Colon (tissue), 2 donors: ENCODE data around the gene PSMG4.

ENCODE experiments used
- FAIRE-seq: peaks from 2 replicates; lab custom pipeline; 2012; peaks lifted over from hg19 to GRCh38; lab: Jason Lieb, UNC
- donor health status: control.
- donor health status: control.

PSMG4 gene

DNA sequence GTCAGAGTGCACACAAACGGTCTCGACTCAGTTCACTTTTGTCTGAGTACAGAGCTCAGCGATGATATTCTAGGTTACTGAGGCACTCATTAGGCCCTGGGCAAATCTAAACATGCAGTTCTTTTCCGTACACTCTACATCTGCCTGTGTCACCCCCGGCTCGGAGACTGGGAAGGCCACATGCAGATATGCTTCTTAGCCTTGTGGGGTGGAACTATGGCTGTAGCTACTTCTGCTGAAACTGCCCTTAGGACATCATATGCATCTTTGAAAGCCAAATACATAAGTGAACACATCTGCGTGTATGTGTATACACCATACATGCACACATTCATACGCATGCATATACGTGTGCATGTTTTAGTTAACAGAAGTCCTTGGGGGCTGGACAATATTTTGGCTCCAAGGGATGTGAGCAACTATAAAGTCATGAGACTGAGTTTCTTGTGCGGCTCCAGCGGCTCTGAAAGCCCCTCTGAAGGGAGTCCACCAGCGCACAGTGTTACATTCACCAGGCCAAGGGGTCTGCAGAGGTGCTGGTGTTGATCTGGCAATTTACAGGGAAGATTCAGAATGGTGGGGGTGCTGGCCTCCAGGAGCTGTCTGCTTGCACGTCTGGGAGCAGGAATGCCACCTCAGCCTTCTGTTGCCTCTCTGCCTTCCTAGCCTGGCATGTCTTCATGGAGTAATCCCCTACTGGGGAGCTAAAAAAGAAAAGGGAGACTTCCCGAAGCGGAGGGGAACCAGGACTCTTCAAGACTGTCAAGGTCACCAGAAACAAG, 31.6 kb downstream of the PSMG4 start:
- no peak for FAIRE-seq

DNA sequence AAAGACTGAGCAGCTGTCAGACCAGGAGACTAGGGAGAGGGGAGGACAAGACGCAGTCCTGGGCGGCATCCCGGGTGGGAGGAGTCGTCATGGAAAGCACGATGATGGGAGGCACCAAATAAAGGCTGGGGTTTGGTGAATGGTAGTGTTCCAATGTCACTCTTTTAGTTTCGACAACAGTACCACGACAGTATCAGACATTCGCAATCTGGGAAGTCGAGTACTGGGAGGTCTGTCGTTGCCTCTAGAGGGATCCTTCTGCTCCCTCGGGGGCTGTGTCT, 32.1 kb downstream of the PSMG4 start:
- FAIRE-seq: no peak

DNA sequence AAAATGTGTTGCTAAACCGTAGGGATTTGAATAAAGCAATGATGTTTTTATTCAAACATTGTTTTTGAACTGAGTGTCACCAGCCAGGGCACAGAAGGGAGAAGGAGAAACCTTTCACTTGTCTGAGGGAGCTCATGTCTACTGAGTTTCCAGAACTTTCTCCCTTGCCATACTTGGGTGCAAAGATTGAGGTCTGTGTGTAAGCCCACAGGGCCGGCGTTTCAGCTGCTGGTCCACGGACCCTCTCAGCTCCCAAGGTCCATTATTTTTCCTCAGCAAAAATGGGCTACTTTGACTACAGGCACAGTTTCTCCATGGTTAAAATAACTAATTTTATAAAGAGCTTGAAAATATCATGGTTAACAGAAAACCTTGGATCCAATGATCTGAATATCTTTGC, 32.6 kb downstream of the PSMG4 start:
- no peak for FAIRE-seq

DNA sequence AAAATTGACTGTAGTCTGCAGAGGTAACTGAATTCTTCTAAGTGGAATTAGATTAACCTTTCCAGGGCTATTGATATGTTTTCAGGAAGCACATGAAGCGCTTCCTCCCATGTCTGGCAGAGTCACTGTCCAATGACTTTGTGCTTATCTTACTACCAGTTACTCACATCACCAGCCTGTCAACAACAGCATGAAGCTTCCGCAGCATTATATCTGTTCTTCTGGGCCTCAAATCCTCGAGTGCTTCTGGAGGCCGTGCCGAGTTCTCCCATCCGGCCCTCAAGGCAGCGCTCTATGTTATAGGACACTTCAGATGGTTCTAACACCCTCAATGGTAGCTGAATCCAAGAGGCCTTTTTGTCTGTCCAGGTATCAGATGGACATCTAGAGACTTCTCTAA, 33.2 kb downstream of the PSMG4 start:
- FAIRE-seq: no peak

DNA sequence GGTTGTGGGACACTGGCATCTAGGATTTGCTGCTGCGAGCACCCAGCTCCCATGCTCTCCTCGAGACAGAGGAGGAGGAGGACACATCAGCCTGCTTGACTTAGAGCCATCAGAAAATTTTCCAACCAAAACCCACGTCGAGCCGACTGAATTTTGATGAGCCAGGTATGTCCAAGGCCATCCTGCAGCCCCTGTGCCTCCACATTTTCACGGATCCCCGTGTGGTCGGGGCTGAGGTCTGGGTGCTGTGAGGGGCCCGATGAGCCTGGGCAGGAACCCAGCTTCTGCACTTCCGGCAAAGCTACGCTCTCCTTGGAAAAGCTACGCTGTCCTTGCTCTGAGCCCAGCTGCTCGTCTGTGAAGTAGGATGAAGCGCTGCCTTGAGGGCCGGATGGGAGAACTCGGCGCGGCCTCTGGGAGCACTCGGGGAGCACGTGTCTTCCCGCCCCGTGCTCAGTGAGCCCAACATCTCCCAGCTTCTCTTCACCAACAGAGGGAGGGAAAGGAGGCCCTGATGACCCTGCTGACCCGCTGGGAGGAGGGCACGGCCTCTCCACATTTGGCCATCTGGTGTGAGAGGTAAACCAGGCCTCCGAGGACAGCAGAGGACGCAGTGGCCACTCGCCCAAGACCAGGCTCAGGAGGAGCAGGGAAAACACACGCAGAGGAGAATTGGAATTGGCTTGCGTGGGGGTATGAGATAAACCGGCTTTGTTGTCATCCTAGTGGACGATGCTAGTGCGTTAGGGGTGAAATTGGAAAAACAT, 33.9 kb downstream of the PSMG4 start:
- no peak for FAIRE-seq

DNA sequence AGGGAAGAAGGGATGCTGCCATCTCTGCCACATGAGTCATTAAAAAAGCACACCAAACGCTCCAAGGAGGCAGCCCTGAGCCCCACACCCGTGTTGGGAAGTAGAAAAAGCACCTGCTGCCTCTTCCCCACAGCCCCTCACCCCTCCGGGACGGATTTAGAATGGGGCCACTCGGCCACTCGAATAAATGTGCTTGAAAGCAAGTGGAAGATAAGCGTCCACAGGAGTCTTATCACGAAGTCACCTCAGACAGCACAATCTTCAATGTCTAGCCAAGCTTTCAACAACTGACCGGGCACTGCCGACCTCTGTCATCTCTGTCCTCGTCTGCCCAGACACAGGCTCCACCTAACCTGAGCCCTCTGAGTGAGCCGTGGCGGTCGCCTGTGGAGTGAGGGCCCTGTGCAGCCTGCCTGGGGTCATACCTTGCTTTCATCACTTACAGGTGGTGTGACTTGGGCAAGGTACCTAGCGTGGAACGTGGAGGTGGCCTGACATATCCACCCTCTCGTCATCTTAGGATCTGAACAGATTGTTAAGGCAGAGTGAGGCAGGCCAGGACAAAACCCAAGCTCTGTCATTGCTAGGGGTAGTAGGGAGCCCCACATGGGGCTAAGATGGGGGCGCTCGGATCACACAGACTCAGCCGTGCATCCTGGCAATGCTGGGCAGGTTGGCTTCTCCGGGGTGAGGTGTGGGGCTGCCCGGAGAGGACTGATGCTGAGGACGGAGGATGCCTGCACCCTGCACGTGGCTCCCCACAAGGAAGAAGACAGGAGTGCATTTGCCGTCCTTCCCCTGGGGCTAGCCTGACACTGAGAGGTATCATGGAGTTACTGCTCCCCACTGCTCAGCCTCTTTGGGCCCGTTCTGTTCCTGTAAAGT, 34.8 kb downstream of the PSMG4 start:
- FAIRE-seq: no peak

DNA sequence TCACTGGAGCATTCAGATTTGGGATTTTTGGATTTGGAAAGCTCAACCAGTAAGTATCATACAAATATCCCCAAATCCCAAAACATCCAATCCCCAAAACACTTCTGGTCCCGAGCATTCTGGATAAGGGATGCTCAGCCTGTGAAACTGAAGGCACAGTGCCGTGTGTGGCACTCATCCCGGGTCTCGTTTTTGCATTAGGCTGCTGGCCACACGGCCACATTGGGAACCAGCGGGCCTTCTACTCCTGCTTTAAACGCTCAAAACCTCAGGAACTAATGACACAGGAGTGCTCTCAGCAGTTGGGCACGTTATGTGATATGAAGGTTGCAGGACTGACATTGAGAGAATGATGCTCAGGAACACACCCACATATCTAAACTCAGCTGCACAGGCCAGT, 35.6 kb downstream of the PSMG4 start:
- FAIRE-seq: no peak

DNA sequence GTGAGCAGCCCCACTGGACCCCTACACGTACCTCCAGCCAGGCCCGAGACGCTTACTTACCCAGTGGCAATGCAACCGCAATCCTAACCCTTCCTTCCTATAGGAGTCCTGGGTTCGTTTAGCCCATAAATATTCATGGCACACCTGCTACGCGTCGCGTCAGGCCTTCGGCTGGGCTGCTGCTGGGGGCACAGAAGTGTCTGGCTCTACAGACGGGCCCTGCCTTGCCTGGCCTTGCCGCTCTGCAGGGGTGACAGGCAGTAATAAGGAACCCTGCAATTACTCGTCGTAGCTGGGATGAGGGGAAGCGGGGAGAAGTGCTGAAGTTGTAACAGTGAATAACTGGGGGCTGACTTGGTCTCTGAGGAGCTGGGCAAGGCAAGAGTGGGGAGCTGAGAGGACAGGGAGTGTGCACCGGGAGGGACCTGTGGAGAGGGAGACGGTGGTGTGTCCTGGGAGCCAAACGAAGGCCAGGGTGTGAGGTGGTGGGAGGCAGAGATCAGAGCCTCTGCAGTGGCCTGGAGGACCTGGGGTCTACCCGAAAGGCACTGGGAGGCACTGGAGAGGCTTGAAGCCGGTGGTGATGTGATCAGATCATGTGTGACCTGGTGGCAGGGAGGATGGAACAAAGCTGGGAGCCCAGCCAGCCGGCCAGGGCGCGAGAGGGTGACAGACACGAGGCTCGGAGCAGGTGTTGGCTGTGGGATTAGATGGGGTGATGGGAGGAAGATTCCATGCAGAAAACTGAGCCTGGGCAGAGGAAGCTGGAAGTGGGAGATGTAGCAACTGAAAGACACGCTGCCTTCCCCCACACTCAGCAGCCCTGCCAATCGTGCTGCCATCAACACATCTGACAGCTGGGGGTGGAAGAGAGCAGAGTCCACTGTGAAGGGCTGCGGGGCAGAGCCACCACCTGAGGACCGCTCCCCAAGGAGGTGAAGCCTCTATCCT, 36.4 kb downstream of the PSMG4 start:
- no peak for FAIRE-seq

DNA sequence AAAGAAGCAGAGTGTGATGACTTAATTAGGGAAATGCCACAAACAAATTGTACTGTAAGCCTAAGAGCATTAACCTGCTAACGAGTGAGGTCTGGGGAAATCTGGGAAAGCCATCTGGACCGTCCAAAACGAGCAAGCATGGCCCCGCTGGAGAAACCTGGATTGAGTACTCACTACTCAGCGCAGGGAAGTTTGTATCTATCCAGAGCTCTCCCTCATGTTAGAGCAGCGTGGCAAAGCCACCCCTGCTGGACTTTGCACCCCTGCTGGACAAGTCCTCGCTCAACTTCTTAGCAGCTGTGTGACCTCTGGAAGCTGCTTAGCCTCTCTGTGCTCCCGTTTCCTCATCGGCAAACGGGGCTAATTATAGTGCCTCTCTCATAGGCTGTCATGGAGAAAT, 37.3 kb downstream of the PSMG4 start:
- FAIRE-seq: no peak

DNA sequence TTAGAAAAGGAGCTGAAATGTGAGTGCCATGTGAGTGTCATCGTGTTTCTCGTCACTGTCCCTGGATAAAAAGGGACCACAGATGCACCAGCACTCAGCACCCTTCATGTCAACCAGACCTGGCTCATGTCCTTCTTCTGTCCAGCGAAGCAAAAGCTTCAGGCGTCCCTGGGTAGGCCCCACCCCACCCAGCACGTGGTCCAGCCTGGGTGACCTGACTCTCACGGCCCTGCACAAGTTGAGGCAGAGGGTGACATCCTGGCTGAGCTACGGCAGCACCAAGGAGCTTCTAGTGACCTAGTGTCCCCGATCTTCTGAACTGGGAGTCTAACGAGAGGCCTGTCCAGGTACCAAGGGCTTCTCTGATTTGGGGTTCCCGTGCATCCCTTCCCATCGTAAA, 37.8 kb downstream of the PSMG4 start:
- no peak for FAIRE-seq

DNA sequence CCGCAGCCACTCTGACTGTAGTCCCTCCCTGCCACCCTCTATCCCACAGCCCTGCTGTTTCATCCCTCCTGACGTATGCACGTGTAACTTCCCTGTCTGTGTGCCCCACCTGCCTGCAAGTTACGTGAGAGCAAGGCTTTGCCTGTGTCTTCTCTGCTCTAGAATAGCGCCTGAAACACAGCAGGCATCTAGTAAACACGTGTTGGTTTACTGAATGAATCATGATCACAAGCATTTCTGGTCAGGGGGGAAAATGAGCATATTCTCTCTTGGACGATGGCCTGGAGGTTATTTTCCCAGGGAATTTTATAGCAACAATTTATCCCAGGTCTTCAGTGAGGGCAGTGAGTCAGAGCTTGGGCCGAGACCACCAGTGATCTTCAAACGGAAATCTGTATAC, 38.3 kb downstream of the PSMG4 start:
- no peak for FAIRE-seq

DNA sequence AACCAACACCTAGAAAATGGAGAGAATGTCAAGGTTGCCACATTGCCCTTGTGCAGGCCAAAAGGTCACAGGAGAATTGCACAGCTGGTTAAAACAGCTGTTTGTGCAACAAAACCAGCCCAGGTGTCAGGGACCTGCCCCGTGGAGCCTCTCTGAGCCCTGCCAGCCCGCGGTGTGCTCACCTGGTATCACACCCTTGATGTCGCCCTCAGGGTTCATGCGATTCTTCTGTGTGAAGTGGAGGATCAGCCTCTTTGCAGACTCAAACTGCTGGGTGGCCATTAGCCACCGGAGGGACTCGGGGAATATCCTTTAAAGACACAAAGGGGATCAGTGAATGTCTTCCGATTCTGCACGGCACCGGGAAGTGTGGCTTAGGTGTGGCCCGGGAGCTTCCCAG, 39.2 kb downstream of the PSMG4 start:
- no peak for FAIRE-seq

DNA sequence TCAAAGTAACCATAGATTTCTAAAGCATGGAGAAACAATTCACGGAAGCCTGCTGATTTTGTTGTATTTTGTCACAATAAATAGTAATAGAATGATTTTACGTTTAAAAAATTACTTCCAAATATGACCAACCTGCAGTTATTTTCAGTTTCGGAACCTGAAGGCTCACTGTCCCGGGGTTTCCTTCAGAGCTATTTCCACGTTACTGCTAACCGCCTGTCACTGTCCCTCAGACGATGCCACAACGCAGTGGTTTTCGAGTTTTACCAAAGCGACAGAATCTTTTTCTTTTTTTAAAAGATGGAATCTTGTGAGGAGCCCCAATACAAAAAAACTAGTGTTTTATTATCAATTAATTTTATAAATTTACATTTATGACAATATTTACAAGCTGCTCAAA, 40.5 kb downstream of the PSMG4 start:
- FAIRE-seq: no peak

DNA sequence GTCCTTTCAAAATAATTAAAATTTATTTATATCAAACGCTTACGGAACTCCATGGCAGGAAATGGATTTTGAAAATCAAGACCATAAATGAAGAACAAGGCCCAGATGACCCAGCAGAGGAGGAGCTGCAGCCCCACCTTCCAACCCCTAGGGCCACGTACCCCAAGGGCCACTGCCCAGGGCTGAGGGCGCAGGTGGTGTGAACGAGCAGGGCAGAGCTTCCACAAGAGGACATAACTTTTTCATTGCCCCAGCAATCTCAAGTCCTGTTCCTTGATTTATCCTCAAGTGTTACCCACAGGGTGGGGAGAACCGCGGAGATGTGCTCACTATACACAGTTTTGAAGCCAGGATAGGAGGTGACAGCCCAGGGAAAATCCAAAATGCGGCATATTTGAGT, 42.8 kb downstream of the PSMG4 start:
- FAIRE-seq: no peak

DNA sequence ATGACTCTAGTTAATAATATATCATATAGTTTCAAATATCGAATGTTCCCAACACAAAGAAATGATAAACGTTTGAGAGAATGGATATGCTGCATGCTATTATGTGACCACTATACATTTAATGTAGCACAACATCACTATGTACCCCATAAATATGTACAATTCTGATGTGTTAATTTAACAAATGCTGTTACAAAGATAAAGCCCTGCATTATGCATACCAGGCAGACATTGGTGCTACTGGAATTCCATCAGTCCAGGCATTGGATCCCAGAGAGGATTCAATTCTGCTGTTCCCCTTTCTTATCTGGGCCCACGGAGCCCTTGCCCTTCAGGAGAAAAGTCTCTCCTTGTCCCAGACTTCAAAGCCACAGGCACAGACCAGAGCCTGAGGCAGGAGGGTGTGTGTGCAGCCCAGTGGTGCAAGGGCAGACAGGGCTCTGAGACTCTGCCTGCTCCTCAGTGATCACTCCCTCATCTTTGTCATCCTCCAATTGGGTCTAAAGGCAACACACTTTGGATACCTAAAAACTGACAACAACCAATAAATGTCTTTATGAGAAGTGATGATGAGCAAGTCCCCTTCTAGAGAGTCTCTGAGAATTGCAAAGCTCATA, 45.2 kb downstream of the PSMG4 start:
- FAIRE-seq: no peak

DNA sequence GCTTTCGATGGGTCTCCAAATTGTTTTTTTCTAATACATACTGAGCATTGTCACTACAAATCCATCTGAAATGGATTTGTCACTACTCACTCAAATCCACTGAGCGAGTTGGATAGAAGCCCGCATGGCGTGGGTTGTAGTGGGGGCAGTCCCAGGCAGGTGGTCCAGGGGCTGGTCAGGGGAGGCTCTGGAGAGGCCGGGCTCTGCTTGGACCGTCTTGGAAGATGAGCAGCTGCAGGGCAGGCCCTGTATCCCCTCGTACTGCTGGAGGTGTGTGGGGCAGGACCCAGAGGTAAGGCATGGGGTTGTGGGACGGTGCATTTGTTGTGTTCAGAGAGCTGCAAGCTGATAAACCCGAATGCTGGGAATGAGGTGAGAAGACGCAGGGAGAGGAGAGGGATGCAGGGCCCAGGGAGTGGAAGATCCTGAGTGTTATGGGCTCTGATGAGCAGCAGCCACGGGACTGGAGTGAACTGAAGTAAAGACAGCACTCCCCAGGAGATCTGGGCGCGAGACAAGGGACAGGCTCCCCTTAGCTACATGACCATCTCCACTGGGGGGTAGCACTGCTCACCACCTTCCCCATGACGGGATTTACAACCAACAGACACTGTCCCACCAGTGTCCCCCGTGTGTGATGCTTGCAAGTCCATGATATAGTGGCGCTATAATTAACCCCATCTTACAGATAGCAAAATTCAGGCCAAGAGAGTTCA, 45.9 kb downstream of the PSMG4 start:
- FAIRE-seq: no peak

DNA sequence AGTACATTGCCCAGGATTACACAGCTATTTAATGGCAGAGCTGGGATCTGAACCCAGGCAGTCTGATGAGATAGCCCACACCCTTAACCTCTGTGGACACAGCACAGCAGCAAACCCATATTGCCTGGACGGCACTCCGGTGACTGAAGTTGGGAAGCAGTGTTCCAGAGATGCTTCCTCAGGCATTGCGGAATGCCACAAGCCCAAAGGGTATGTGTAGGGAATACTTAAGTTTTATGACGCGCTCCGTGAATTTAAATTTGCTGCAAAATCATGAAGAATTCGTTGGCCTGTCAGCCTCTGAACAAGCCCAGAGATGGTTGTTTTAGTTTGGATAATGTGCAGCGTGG, 46.4 kb downstream of the PSMG4 start:
- no peak for FAIRE-seq

DNA sequence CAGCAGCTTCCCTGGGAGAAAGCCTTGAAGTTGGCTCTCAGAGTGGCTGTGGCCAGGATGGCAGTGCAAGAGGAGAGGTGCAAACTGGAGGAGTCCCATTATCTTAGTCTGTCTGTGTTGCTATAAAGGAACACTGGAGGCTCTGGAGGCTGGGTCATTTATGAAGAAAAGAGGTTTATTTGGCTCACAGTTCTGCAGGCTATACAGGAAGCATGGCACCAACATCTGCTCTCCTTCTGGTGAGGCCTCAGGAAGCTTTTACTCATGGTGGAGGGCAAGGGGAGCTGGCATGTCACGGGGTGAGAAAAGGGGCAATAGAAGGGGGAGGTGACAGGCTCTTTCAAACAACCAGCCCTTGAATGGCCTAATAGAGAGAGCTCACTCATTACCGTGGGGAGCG, 47.1 kb downstream of the PSMG4 start:
- FAIRE-seq: no peak

DNA sequence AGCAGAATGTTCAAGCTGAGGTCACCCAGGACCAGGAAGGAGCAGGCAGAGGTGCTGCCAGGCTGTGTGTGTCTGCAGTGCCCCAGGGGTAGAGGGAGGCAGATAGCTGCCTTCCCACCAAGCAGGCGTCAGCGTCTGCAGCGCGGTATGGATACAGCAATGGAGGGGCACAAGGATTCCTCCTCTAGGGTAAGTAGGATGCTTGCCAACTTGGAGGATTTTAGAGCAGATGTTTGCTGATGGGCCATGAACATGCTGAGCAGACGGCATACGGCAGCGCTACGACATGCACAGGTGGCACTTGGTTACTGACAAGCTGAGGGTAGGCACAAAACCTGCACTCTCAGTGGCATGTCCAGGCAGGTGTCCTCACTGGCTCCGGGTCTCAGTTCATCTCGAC, 48.1 kb downstream of the PSMG4 start:
- FAIRE-seq: no peak

DNA sequence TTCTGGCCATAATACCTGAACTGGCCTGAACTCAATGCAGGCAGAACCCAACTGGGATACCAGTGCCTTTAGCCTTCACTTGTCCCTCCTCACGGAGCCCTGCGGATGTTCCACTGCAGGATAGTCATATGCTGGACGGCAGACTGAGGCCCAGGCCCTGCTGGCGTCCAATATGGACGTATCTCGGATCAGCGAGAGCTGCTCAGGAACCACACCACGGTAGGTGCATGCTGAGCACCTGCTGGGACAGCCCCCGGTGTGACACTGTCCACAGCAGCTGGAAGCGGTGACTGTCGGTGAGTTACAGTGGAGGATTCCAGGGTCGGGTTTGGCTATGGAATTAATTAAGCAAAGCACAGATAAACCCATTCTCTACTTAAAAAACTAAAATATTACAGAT, 48.7 kb downstream of the PSMG4 start:
- no peak for FAIRE-seq

DNA sequence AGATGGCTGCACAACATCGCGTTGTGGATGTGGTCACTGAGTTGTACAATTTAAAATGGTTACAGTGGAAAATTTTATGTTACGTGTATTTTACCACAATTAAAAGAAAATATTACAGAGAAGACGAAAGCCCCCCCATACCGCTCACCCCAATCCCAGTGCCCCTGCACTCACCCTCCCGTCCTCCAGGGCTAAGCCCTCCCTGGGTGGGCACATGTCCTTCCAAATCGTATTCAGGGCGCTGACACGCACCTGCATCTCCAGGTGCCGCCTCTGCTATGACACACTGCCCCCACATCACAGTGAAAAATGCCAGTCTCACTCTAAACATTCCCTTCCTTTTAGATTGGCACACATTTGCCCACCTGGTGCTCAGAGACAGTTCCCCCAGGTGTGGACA, 49.4 kb downstream of the PSMG4 start:
- FAIRE-seq: no peak
